ENCODE data around the gene CYP27B1. TPM values are rescaled to one million over a fixed set of nuclear protein-coding genes. Genes with fewer than 3 reads are reported as not detected.

The CYP27B1 gene
- total and polyA plus RNA-seq, 10 of the 15 experiments (the other 5 are each of a cell fraction or from before 2014, with no cell fraction given), result 0.10 to 2.7 (median 1.1) TPM

DNA sequence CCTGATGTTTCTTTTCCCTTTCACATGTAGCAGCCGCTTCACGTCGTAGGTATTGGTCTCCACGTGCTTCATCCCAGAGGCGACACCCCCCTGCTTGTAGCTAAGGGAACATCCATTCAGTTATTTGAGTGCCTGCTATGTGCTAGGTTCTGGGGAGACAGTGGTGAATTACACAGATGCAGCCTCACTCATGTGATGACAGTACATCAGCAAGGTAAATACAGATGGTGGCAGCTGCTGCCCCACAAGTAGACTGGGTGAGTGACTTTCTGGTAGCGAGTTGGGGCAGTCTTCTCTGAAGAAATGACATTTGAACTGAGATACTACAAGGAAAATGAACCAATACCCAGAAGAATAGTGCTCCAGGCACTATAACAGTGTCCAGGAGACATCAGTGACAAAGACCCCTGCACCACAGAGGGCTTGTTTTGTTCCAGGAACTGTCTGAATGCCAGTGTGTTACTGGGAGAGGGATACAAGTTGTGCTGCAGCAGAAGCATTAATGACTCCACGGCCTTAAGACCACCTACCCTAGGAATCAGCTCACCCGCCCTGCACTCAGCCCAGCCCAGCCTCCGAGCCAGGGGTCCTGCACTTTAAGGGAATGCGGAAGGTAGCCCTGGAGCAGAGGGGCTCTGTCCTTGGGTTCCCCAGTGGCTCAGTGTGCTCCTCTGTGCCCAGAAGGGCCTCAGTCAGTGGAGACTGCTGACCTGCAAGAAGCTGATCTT, 44.3 kb upstream of the CYP27B1 start:
- in situ Hi-C loops (cut with MboI), result no loop called here
- TF ChIP-seq NFYA (IDR thresholded peaks at IDR 0.05; ENCODE audit: borderline replicate concordance, low read depth, low read length) (no peak), NR2F1 (conservative IDR thresholded peaks at IDR 0.05) (no peak), POLR2AphosphoS2 (IDR thresholded peaks at IDR 0.05; ENCODE audit: low read depth, low read length) (no peak), POU2F2 (IDR thresholded peaks at IDR 0.05; ENCODE audit: borderline replicate concordance, low read depth, low read length) (no peak), KLF5 (IDR thresholded peaks at IDR 0.05; ENCODE audit: partially characterized antibody) (no peak), FOS (IDR thresholded peaks at IDR 0.05; ENCODE audit: borderline replicate concordance, extremely low read depth, insufficient read length) (no peak), RELA (IDR thresholded peaks at IDR 0.05; ENCODE audit: borderline replicate concordance, partially characterized antibody) (no peak), TCF3 (IDR thresholded peaks at IDR 0.05; ENCODE audit: borderline replicate concordance, insufficient read depth, low read depth, low read length) (no peak), CBFB (IDR thresholded peaks at IDR 0.05; ENCODE audit: low read depth) (no peak), ZNF622 (IDR thresholded peaks at IDR 0.05) (no peak), ZBTB11 (CRISPR knock-in tag; IDR thresholded peaks at IDR 0.05) (no peak), GABPA (IDR thresholded peaks at IDR 0.05; ENCODE audit: low read depth) (no peak)
- TF ChIP-seq, protein P1, sequence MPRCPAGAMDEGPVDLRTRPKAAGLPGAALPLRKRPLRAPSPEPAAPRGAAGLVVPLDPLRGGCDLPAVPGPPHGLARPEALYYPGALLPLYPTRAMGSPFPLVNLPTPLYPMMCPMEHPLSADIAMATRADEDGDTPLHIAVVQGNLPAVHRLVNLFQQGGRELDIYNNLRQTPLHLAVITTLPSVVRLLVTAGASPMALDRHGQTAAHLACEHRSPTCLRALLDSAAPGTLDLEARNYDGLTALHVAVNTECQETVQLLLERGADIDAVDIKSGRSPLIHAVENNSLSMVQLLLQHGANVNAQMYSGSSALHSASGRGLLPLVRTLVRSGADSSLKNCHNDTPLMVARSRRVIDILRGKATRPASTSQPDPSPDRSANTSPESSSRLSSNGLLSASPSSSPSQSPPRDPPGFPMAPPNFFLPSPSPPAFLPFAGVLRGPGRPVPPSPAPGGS (IDR thresholded peaks at IDR 0.05; ENCODE audit: borderline replicate concordance, insufficient read depth, low read depth, low read length, poor library complexity, severe bottlenecking), result no peak
- TF ChIP-seq, protein P2, sequence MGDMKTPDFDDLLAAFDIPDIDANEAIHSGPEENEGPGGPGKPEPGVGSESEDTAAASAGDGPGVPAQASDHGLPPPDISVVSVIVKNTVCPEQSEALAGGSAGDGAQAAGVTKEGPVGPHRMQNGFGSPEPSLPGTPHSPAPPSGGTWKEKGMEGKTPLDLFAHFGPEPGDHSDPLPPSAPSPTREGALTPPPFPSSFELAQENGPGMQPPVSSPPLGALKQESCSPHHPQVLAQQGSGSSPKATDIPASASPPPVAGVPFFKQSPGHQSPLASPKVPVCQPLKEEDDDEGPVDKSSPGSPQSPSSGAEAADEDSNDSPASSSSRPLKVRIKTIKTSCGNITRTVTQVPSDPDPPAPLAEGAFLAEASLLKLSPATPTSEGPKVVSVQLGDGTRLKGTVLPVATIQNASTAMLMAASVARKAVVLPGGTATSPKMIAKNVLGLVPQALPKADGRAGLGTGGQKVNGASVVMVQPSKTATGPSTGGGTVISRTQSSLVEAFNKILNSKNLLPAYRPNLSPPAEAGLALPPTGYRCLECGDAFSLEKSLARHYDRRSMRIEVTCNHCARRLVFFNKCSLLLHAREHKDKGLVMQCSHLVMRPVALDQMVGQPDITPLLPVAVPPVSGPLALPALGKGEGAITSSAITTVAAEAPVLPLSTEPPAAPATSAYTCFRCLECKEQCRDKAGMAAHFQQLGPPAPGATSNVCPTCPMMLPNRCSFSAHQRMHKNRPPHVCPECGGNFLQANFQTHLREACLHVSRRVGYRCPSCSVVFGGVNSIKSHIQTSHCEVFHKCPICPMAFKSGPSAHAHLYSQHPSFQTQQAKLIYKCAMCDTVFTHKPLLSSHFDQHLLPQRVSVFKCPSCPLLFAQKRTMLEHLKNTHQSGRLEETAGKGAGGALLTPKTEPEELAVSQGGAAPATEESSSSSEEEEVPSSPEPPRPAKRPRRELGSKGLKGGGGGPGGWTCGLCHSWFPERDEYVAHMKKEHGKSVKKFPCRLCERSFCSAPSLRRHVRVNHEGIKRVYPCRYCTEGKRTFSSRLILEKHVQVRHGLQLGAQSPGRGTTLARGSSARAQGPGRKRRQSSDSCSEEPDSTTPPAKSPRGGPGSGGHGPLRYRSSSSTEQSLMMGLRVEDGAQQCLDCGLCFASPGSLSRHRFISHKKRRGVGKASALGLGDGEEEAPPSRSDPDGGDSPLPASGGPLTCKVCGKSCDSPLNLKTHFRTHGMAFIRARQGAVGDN (IDR thresholded peaks at IDR 0.05), result no peak

More for the DNA sequence above, 44.3 kb upstream of the CYP27B1 start:
- Histone ChIP-seq H3K4me2 (ENCODE audit: control insufficient read depth, insufficient read depth) (no peak overlapping the region), H3K4me1 (ENCODE audit: control insufficient read depth, insufficient read depth, low read length) (no peaks in the 10 kb centered on the region), H3K4me3 (no peak overlapping the region), H3K9me3 (replicated peaks; ENCODE audit: control insufficient read depth, insufficient read depth, low read length) (no peaks in the 10 kb centered on the region), H3K79me2 (ENCODE audit: control insufficient read depth, insufficient read depth, low read length) (no peaks in the 10 kb centered on the region), H3K27ac (ENCODE audit: control insufficient read depth, insufficient read depth) (no peak overlapping the region), H3K9ac (ENCODE audit: control insufficient read depth, insufficient read depth, low read length) (no peak overlapping the region), H3K27me3 (replicated peaks in 1 of 2; ENCODE audit: control insufficient read depth in 2 of 2, insufficient read depth in 2 of 2, low read length in 1 of 2) (no peaks in the 10 kb centered on the region), H2AFZ (ENCODE audit: control insufficient read depth, low read depth, low read length) (no peak overlapping the region), H4K20me1 (ENCODE audit: control insufficient read depth, insufficient read depth) (no peaks in the 10 kb centered on the region), H3K36me3 (ENCODE audit: control insufficient read depth in 2 of 2, insufficient read depth in 2 of 2, low read length in 1 of 2) (no peaks in the 10 kb centered on the region; a peak in 2 of 4 replicates)
- WGBS (ENCODE audit: insufficient coverage, insufficient replicate concordance, low lambda C conversion rate, missing lambda C conversion rate), result 71% methylated on average over 10 of the region's 10 CpGs
- ChIA-PET RAD21 (ENCODE audit: unreplicated experiment) (interaction anchor here (1.5 kb wide), 1 partner anchor 28 kb away, joined by 3 read pairs; the partner anchor contains the start of gene TSFM), SMC1A (ENCODE audit: uncharacterized antibody, unreplicated experiment) (interaction anchor here (1.5 to 1.6 kb wide), 2 partner anchors 8 to 11 kb away, joined by 4 read pairs; no protein-coding TSS in a partner anchor), CTCF (no interaction called here), POLR2A (interaction anchor here (0.6 kb wide), 1 partner anchor 11 kb away, joined by 3 read pairs; no protein-coding TSS in a partner anchor)
- intact Hi-C loops (cut with micrococcal nuclease; ENCODE audit: unreplicated experiment), result no loop called here
- FAIRE-seq (no peak), DNase-seq (ENCODE audit: low read depth, low spot score) (no peak), ATAC-seq (no peak)
- BruUV-seq (replicated peaks), result no TSS peak

Measured in GM12878 (cell line).